Calu3 (cell line): Measurements from ENCODE around the gene LACTBL1. TPM values are rescaled to one million over a fixed set of nuclear protein-coding genes. Genes with fewer than 3 reads are reported as not detected.
A peak's percentile ranks its signal among the peaks of the same experiment; 100 is the strongest.

Source experiments
- BruUV-seq: library from RNA; stranded (reverse); fragments of 400-500 nt; replicated peaks from 2 replicates; lab custom pipeline; 2021; lab: Mats Ljungman, UMichigan
- CTCF ChIA-PET: fragments of 300-600 bp; sonication (Branson Sonifier 250); formaldehyde crosslinking; loops from one replicate; lab custom pipeline; 2022; ENCODE audit warnings: antibody characterized with exemption; lab: Charles Lee
- DNase-seq: peaks from one replicate; pipeline ENCODE4 v3.0.0; 2022
- H3K27ac Mint-ChIP-seq: one replicate; pipeline ENCODE4 v1.8.0; 2022; ENCODE audit warnings: mixed read lengths; ENCODE audit not compliant: unreplicated experiment
- H3K27me3 Mint-ChIP-seq: one replicate; pipeline ENCODE4 v1.8.0; 2022; ENCODE audit warnings: mixed read lengths; ENCODE audit not compliant: unreplicated experiment
- H3K36me3 Mint-ChIP-seq: one replicate; pipeline ENCODE4 v1.8.0; 2022; ENCODE audit warnings: mild to moderate bottlenecking, moderate library complexity, mixed read lengths; ENCODE audit not compliant: insufficient read depth, unreplicated experiment
- H3K4me1 Mint-ChIP-seq: one replicate; pipeline ENCODE4 v1.8.0; 2022; ENCODE audit warnings: mild to moderate bottlenecking, low read depth, mixed read lengths; ENCODE audit not compliant: unreplicated experiment
- H3K4me3 Mint-ChIP-seq: one replicate; pipeline ENCODE4 v1.8.0; 2022; ENCODE audit warnings: mild to moderate bottlenecking, low read depth, moderate library complexity, mixed read lengths; ENCODE audit not compliant: unreplicated experiment
- H3K9me3 Mint-ChIP-seq: one replicate; pipeline ENCODE4 v1.8.0; 2022; ENCODE audit warnings: low read depth, mixed read lengths; ENCODE audit not compliant: unreplicated experiment
- intact Hi-C: fragments of 100-400 bp; cut with micrococcal nuclease; formaldehyde crosslinking; loops from one replicate; pipeline ENCODE4 v1.10.0; 2022; ENCODE audit not compliant: unreplicated experiment
- total RNA-seq: library from RNA; stranded (reverse); gene quantifications from 2 replicates; pipeline ENCODE4 v1.2.3, GENCODE V29; 2022
- TF ChIP-seq, protein P1 (sequence below): fragments of 200-600 bp; IDR thresholded peaks from one replicate; pipeline ENCODE4 v1.8.0; 2022; ENCODE audit warnings: antibody characterized with exemption; ENCODE audit not compliant: unreplicated experiment

The LACTBL1 gene
- total RNA-seq, 1 experiment from 2014 or later = not detected

DNA sequence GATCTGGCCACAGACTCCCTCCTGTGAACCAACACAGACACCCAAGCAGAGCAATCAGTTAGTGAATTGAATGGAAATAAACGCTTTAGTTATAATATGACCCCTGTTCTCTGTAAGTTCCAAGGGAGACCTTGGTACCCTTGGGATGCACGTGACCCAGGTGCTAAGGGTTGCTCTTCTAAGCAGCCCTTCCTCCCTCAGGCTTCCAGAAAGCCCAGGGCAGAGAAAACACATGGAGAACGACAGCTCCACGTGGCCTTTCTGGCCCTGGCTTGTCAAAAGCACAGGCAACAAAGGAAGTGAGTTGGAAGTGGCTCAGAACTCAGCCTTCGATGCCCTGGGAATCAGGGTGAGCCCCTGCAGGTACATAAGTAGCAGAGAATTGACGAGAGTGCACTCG lies 57.4 kb downstream of the LACTBL1 start:
- no TSS peak for BruUV-seq
- no peak for DNase-seq
- intact Hi-C loops = no loop called here
- peaks cover 14% of the 10 kb centered on the region for H3K27me3 Mint-ChIP-seq
- H3K36me3 Mint-ChIP-seq = no peaks in the 10 kb centered on the region
- H3K27ac Mint-ChIP-seq = no peak overlapping the region
- no peaks in the 10 kb centered on the region for H3K4me1 Mint-ChIP-seq
- TF ChIP-seq, protein P1, sequence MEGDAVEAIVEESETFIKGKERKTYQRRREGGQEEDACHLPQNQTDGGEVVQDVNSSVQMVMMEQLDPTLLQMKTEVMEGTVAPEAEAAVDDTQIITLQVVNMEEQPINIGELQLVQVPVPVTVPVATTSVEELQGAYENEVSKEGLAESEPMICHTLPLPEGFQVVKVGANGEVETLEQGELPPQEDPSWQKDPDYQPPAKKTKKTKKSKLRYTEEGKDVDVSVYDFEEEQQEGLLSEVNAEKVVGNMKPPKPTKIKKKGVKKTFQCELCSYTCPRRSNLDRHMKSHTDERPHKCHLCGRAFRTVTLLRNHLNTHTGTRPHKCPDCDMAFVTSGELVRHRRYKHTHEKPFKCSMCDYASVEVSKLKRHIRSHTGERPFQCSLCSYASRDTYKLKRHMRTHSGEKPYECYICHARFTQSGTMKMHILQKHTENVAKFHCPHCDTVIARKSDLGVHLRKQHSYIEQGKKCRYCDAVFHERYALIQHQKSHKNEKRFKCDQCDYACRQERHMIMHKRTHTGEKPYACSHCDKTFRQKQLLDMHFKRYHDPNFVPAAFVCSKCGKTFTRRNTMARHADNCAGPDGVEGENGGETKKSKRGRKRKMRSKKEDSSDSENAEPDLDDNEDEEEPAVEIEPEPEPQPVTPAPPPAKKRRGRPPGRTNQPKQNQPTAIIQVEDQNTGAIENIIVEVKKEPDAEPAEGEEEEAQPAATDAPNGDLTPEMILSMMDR = no peak
- H3K4me3 Mint-ChIP-seq = no peak overlapping the region
- no peaks in the 10 kb centered on the region for H3K9me3 Mint-ChIP-seq
- CTCF ChIA-PET = interaction anchor here (0.6 kb wide), 1 partner anchor 123 kb away, joined by 4 read pairs; no protein-coding TSS in a partner anchor

DNA sequence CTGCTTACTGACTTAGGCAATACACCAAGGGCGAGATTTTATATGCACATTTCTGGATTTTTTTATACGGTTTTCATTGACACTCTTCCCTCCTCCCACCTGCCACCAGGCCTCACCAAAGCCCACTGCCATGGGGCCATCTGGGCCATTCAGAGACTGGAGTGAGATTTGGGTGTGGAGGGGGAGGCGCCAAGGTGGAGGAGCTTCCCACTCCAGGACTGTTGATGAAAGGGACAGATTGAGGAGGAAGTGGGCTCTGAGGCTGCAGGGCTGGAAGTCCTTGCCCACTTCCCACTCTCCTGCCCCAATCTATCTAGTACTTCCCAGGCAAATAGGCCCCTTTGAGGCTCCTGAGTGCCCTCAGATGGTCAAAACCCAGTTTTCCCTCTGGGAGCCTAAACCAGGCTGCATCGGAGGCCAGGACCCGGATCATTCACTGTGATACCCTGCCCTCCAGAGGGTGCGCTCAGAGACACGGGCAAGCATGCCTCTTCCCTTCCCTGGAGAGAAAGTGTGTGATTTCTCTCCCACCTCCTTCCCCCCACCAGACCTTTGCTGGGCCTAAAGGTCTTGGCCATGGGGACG lies 57.9 kb downstream of the LACTBL1 start:
- intact Hi-C loops = no loop called here
- CTCF ChIA-PET = interaction anchor here (0.6 to 0.7 kb wide), 2 partner anchors 124 to 1166 kb away, joined by 3 to 4 read pairs; no protein-coding TSS in a partner anchor
- DNase-seq = no peak
- Mint-ChIP-seq H3K27ac (no peak overlapping the region), H3K36me3 (no peaks in the 10 kb centered on the region), H3K4me3 (no peak overlapping the region), H3K9me3 (no peaks in the 10 kb centered on the region), H3K4me1 (no peaks in the 10 kb centered on the region), H3K27me3 (peaks cover 13% of the 10 kb centered on the region)
- TF ChIP-seq, protein P1 = no peak
- no TSS peak for BruUV-seq

DNA sequence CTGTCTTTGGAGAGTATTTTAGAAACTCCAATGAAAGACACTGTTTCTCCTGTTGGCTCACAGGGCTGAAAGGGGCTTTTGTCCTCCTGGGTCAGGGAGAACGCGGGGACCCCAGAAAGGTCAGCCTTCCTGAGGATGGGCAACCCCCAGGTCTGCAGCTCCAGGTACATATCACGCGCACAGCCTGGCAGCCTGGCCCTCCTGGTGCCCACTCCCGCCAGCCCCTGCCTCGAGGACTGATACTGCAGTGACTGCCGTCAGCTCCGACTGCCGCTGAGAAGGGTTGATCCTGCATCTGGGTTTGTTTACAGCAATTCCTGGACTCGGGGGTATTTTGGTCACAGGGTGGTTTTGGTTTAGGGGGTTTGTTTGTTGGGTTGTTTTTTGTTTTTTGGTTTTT lies 58.5 kb downstream of the LACTBL1 start:
- Mint-ChIP-seq H3K9me3 (no peaks in the 10 kb centered on the region), H3K27me3 (peaks cover 8% of the 10 kb centered on the region), H3K36me3 (no peaks in the 10 kb centered on the region), H3K4me1 (no peaks in the 10 kb centered on the region), H3K27ac (no peak overlapping the region), H3K4me3 (no peak overlapping the region)
- no peak for DNase-seq
- intact Hi-C loops = no loop called here
- CTCF ChIA-PET = interaction anchor here (0.7 kb wide), 1 partner anchor 1166 kb away, joined by 3 read pairs; no protein-coding TSS in a partner anchor
- no TSS peak for BruUV-seq
- TF ChIP-seq, protein P1 = no peak

DNA sequence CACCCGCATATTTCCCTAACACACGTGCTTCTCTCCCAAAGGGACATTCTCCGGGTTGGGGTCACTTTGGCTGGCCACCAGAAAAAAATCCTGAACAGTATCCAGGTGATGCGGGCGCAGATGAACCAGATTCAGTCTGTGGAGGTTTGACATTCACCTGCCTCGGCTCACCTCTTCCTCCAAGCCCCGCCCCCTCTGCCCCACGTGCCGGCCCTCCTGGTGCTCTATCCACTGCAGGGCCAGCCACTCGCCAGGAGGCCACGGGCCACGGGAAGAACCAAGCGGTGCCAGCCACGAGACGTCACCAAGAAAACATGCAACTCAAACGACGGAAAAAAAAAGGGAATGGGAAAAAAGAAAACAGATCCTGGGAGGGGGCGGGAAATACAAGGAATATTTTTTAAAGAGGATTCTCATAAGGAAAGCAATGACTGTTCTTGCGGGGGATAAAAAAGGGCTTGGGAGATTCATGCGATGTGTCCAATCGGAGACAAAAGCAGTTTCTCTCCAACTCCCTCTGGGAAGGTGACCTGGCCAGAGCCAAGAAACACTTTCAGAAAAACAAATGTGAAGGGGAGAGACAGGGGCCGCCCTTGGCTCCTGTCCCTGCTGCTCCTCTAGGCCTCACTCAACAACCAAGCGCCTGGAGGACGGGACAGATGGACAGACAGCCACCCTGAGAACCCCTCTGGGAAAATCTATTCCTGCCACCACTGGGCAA lies 59.1 kb downstream of the LACTBL1 start:
- no peaks in the 10 kb centered on the region for H3K36me3 Mint-ChIP-seq
- H3K27me3 Mint-ChIP-seq = peaks cover 2% of the 10 kb centered on the region
- CTCF ChIA-PET = interaction anchor here (0.7 kb wide), 1 partner anchor 1165 kb away, joined by 3 read pairs; no protein-coding TSS in a partner anchor
- no peaks in the 10 kb centered on the region for H3K4me1 Mint-ChIP-seq
- no peak overlapping the region for H3K4me3 Mint-ChIP-seq
- intact Hi-C loops = no loop called here
- no peaks in the 10 kb centered on the region for H3K9me3 Mint-ChIP-seq
- BruUV-seq = TSS peak; percentile 44
- TF ChIP-seq, protein P1 = no peak
- DNase-seq = no peak
- no peak overlapping the region for H3K27ac Mint-ChIP-seq
